HG03039 (cell line): ENCODE data around the gene PCBP3.
"Not testable (repeated sequence)": the region's sequence is repeated elsewhere in the genome, so short reads cannot be mapped to it uniquely, and the experiment has no call there.

Experiments used
- ATAC-seq: cut with Tn5 transposase; IDR thresholded peaks from one replicate; pipeline ENCODE4 v1.9.1; 2021; ENCODE audit warnings: mild to moderate bottlenecking, moderate library complexity; ENCODE audit not compliant: unreplicated experiment

Gene PCBP3

DNA sequence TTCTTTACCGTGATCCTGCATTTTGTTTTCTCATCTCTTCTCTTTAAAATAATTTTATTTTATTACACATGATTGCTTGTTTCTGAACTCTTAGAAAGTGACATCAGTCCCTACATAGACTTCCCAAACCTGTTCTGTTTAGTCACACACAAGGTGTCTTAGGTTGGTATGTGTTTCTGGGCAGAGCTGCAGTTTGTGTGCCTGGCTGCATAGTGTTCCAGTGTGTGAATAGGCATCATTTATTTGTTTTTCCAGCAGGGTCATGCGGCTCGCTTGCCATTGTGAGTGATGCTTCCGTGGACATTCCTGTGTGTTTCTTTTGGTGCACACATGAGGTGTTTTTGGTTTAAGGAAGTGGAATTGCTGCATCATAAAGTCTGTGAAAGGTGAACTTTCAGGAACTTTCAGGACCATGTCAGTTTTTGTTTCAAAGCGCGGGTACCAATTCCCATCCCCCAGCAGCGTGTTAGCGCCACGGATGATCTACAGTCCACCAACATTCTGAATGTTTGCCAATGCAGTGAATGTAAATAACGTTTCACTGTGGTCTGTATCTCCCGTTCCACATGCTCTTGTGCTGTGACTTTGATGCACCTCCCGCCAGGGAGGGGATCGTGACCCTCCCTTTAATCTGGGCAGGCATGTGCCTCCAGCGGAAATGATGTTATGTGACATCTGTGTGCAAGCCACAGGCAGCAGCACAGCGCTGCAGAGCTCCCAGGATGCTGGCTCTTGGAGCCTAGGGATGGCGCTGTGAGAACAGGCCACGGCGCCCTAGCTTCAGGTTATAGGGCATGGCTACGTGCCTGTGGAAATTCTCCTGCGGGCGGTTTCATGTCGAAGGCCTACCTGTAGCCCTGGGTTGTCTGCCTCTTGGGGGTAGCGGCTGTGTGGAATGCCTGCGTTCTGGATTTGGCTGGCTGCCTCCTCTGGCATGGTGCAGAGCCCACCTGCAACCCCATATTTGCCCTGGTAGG lies 193.5 kb downstream of the PCBP3 start:
- no peak for ATAC-seq

- ATAC-seq, result no peak
These were observed 194.4 kb downstream of the PCBP3 start for GRCh38 chr21:45837936-45838335.

DNA sequence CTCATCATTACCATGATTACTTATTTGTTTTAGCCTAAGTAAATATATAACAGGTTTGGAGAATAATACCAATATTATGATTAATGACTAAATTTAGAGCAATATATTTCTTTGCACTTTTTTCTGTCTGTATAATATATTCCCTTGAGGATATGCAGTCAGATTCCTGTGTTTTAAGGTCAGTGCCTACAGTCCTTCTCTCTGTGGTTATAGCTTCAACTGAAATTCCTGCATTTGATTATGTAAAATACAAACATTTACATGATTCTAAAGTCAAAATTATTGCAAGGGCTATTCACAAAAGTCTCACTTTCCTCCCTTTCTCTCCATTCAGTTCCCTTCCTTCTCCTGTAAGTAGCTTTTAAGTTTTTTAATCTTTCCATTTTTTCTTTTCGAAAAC lies 195.1 kb downstream of the PCBP3 start:
- ATAC-seq, result no peak

- no peak for ATAC-seq
These were observed 195.7 kb downstream of the PCBP3 start for GRCh38 chr21:45839274-45839673.

GRCh38 chr21:45841033-45841432 lies 197.5 kb downstream of the PCBP3 start:
- ATAC-seq, result no peak

GRCh38 chr21:45843426-45843825 lies 199.9 kb downstream of the PCBP3 start:
- ATAC-seq, result no peak

- ATAC-seq, result no peak
These were observed 200.7 kb downstream of the PCBP3 start for GRCh38 chr21:45844181-45844580.

GRCh38 chr21:45845063-45845769 lies 201.7 kb downstream of the PCBP3 start:
- no peak for ATAC-seq

DNA sequence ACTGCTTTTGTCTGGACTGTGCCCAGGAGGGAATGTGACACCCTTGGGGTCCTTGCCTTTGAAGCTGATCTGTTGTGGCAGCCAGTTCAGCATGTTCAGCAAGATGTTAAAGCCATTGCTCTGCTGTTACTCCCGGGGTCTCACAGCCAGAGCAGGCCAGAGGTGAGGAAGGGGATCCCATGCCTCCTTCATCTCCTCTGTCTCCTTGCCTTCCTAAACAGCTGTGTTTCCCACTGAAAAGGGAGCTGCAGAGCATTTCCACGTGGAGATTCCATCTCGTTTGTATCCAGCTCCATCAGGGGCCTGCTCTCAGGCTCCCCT lies 202.2 kb downstream of the PCBP3 start:
- ATAC-seq, result no peak

DNA sequence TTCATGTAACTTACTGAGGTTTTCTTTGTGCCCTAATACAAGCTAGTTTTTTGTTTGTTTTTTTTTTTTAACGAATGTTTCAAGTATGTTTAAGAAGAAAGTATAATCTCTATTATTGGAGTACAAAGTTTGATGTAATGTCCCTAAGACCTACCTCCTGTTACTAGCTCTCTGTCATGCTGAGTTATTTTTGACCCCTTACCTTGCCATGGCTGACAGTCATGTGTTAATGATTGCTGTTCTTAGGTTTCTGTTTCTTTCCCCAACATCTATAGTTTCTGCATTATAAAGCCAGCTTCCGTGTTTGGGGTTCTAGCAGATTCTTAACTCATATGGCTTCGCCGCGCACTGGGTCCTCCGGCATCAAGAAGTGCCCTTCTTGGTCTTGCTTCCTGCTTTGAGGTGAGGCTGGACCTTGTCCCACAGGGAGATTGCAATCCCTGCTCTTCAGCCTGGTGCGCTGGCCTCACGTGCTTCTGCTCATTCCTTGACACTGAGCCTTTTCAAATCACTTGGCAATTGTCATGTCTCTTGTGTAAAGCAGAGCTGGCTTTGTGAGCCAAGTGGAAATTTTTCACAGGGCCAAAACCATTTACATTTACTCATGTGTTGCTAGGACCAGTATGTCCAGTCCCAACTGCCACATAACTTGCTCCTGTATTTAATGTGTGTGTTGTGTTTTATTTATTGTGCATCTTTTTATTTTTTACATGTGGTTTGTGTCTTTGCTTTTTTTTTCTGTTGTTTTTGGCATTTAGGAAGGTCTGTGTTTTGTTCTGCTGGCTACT lies 203.0 kb downstream of the PCBP3 start:
- no peak for ATAC-seq

GRCh38 chr21:45847870-45848269 lies 204.3 kb downstream of the PCBP3 start:
- no peak for ATAC-seq

- no peak for ATAC-seq
These were observed 204.8 kb downstream of the PCBP3 start for GRCh38 chr21:45848331-45848730.

DNA sequence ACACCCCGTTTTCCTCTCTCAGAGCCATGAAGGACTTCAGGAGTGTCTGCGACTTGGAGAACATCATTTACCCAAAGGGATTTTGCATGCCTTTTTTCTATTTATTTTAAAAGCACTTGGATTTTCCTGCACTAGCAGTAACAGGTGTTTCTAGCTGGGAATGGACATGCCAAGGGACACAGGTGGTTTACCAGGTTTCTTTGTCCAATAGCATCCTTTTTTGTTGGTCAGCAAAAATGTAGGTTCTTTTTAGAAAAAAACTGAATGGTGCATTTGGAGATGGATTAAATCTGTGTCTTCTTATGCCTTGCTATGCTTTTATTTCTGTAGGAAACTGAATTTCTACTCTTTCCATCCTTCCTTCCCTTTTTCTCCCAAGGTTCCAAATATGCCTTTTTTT lies 205.3 kb downstream of the PCBP3 start:
- no peak for ATAC-seq

GRCh38 chr21:45849651-45850050 lies 206.1 kb downstream of the PCBP3 start:
- no peak for ATAC-seq

DNA sequence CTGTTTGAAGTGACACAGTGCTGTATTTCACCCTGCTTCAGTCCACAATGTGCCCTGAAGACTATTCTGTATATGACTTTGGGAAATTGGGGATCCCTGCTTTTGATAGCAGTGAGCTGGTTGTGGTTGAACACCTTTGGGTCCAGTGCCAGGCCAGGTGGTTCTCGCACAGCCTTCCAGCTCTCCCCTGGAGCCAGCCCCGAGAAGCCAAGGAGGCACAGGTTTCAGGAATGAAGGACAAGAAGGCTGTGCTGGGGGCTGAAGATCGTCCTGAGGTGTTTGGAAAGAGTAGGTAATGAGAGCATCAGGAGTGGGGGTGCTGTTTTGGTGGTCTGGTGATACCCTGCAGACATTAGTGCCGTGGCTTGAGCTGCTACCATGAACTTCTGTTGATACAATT lies 206.7 kb downstream of the PCBP3 start:
- ATAC-seq, result no peak

DNA sequence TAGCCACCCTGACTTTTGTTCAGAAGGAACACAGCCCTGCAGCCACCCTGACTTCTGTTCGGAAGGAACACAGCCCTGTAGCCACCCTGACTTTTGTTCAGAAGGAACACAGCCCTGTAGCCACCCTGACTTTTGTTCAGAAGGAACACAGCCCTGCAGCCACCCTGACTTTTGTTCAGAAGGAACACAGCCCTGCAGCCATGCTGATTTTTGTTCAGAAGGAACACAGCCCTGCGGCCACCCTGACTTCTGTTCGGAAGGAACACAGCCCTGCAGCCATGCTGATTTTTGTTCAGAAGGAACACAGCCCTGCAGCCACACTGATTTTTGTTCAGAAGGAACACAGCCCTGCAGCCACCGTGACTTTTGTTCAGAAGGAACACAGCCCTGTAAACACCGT lies 208.9 kb downstream of the PCBP3 start:
- ATAC-seq, result not testable (repeated sequence)

DNA sequence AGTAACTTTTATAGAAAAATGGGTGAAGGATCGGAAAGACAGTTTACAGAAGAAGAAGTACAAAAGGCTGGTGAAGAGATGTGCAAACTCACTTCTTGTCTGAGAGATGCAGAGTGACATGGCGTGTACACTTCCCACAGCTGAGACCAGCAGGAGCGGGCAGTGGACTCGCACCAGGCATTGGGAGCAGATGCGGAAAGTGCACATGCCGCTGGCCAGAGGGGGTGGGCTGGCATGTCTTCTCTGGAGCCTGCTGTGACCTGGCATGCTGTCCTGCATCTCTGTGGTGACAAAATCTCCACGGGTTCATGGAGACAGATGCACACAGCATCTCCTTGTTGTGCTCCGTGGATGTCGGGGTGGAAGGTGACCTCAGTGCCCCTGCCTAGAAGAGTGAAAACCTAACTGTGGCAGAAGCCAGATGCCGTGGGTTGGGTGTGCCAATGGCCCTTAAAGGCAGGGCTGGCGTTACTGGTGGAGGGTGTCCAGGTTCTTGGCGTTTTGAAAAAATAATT lies 209.4 kb downstream of the PCBP3 start:
- no peak for ATAC-seq

DNA sequence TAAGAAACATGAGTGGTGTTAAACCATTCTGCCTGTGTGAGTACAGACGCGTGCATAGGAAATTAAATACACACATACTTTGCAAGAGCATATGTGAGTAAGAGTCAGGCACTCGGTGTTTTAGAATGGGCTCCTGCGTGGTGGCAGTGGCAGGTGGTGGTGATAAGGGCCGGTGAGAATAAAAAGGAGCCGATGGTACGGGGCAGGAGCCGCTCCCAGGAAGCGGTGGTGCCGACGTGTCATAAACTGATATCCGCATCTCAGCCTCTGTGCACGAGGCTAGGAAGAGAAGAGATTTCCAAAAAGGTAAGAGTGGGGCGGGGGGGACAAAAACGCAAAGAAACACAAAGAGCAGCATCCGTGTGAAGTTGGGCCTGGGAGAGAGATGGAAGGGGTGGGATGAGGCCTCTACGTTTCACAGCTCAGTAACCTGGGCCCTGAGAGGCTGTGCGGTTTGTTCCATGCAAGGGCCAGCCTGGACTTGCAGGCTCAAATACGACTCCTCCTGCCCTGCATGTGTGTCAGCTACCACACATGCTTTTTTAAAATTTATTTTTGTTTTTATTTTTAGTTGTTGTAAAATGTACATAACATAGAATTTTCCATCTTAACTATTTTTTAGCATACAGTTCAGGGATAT lies 210.3 kb downstream of the PCBP3 start:
- ATAC-seq, result no peak

DNA sequence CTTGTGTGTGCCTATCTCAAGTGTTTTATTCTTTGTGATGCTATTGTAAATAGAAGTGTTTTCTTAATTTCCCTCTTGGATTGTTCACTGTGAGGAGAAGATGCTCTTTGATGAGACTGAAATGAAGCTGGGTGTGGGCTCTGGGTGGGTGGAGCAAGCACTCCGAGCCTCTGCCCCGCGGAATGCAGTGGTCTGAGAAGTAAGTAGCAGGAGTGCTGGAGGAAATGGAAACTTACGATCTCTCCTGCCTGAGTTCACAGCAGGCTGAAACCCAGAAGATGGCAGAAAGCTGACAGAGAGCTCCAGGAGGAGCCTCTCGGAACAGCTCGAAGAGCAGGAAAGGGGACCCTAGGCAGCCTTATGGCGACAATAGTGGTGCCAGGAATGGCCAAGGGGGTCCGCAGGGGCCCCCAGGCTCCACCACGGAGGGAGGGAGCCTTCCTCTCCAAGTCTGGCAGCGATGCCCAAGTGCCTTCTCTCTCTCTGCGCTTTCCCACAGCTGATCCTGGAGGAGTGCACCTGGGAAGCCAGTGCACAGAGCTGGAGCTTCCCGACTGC lies 211.2 kb downstream of the PCBP3 start:
- ATAC-seq, result no peak

DNA sequence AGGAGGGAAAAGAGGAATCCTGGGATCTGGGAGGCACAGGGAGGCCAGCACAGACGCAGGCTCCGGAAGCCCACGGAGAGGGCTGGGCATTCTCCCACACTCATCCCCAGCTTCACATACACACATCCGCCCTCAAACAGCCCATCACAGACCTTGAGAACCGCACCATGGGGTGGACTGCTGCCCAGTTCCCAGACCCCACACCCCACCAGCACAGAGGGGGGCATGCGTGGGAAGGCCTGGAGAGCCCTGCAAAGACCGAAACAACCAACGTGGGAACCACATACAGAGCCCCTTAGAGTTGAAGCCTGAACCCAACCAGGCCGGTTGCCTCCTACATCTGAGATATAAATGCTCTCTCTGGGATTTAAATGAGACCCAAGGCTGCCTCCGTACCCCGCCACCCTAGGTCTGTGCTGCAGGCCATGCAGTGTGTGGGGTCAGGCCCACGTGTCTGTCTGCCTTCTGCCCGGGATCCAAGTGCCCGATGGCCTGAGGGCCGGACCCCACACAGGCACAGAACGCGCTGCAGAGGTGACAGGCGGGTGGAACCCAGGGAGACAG lies 211.8 kb downstream of the PCBP3 start:
- ATAC-seq, result no peak
